ENCODE results near the gene CAPN7.

The CAPN7 gene

DNA sequence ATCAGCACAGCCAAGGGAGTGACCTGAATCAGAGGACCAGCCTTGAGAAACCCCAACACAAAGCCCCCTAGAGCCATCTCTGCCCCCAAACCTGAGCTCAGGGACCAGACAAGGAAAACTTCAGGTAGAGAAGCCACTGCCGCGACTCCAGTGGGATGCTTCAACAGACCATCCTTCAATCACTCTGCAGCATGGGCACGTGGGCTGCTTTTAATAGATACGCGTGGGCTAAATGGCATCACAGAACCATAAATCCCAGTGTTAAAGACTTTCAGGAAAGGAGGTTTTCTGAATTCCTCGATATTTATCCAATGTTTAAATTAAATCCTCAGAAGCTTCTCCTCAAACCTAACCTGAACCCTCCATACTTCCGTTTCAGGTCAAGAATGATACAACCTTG, 95.7 kb downstream of the CAPN7 start:
- no peak for DNase-seq
